Adrenal gland (tissue), 5 donors: ENCODE data around the gene NTPCR.

ENCODE experiments used
- POLR2A ChIP-seq, 2 donors: fragments of 450-650 bp; IDR thresholded peaks; one replicate each; pipeline ENCODE4 v1.6.1; 2017; ENCODE audit warnings: antibody characterized with exemption in 2 of 2, mild to moderate bottlenecking in 2 of 2, moderate library complexity in 1 of 2
- TF ChIP-seq, protein P1 (sequence below), 6 experiments: fragments of 450-650 bp in 4 of 6; fragments of 200-600 bp in 2 of 6; sonication (generic) in 1 of 6; IDR thresholded peaks; 1 replicate in 5 of 6; 2 replicates in 1 of 6; pipeline versions ENCODE4 v1.5.1 to v1.8.0; 2016 to 2021; ENCODE audit warnings: antibody characterized with exemption in 6 of 6, mild to moderate bottlenecking in 2 of 6, moderate library complexity in 1 of 6
- donor health status: DM: no; HTN: no; CAD: no.

GRCh38 chr1:232992227-232992626 lies 41.8 kb downstream of the NTPCR start:
- TF ChIP-seq, protein P1, sequence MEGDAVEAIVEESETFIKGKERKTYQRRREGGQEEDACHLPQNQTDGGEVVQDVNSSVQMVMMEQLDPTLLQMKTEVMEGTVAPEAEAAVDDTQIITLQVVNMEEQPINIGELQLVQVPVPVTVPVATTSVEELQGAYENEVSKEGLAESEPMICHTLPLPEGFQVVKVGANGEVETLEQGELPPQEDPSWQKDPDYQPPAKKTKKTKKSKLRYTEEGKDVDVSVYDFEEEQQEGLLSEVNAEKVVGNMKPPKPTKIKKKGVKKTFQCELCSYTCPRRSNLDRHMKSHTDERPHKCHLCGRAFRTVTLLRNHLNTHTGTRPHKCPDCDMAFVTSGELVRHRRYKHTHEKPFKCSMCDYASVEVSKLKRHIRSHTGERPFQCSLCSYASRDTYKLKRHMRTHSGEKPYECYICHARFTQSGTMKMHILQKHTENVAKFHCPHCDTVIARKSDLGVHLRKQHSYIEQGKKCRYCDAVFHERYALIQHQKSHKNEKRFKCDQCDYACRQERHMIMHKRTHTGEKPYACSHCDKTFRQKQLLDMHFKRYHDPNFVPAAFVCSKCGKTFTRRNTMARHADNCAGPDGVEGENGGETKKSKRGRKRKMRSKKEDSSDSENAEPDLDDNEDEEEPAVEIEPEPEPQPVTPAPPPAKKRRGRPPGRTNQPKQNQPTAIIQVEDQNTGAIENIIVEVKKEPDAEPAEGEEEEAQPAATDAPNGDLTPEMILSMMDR (IDR thresholded peaks at IDR 0.05) = no peak
- TF ChIP-seq POLR2A (IDR thresholded peaks at IDR 0.05) = no peak
